Esophagus muscularis mucosa (tissue), 4 donors: Measurements from ENCODE around the gene HIRA. TPM values are rescaled to one million over a fixed set of nuclear protein-coding genes. Genes with fewer than 3 reads are reported as not detected.

Experiments
- DNase-seq: peaks from one replicate; pipeline ENCODE4 v3.0.0-alpha.2; 2017; ENCODE audit errors: extremely low spot score
- H3K27ac ChIP-seq, 4 donors: fragments of 200-600 bp; sonication (generic); replicated peaks in 1 of 4; 1 replicate in 3 of 4; 2 replicates in 1 of 4; pipeline ENCODE4 v1.5.1; 2016 to 2019; ENCODE audit warnings: mild to moderate bottlenecking in 1 of 4
- H3K27me3 ChIP-seq, 4 donors: fragments of 200-600 bp; sonication (generic); one replicate each; pipeline versions ENCODE4 v1.5.1 to v1.6.0; 2016 to 2019
- H3K36me3 ChIP-seq, 4 donors: fragments of 200-600 bp; sonication (generic); one replicate each; pipeline ENCODE4 v1.5.1; 2016 to 2019
- H3K4me1 ChIP-seq, 4 donors: fragments of 200-600 bp; sonication (generic); one replicate each; pipeline ENCODE4 v1.5.1; 2016 to 2019
- H3K4me3 ChIP-seq, 4 donors: fragments of 200-600 bp; sonication (generic); 1 replicate in 2 of 4; 2 replicates in 2 of 4; pipeline ENCODE4 v1.5.1; 2016 to 2019; ENCODE audit warnings: mild to moderate bottlenecking in 4 of 4, moderate library complexity in 1 of 4
- H3K9me3 ChIP-seq, 4 donors: fragments of 200-600 bp; sonication (generic); 1 replicate in 3 of 4; 2 replicates in 1 of 4; pipeline ENCODE4 v1.5.1; 2016 to 2019
- EP300 ChIP-seq: sonication (generic); formaldehyde crosslinking; IDR thresholded peaks from one replicate; pipeline ENCODE4 v1.6.1; 2017; ENCODE audit warnings: antibody characterized with exemption
- POLR2A ChIP-seq: fragments of 450-650 bp; IDR thresholded peaks from one replicate; pipeline ENCODE4 v1.6.1; 2017; ENCODE audit warnings: antibody characterized with exemption, moderate library complexity, mild to moderate bottlenecking, low read depth
- POLR2AphosphoS5 ChIP-seq, 2 donors: sonication (generic); formaldehyde crosslinking; IDR thresholded peaks; one replicate each; pipeline ENCODE4 v1.6.1; 2017; ENCODE audit warnings: antibody characterized with exemption in 2 of 2
- WGBS: methylation state at CpG from one replicate; pipeline ENCODE4 v1.1.5; 2018; 5-methylcytosine and 5-hydroxymethylcytosine counted together
- intact Hi-C: fragments of 100-400 bp; cut with DNase I; formaldehyde crosslinking; loops from one replicate; pipeline ENCODE4 v1.15.1; 2023
- total RNA-seq, 4 donors: library from RNA; depleted of rRNA; stranded (reverse); fragments of >200 nt; gene quantifications; one replicate each; pipeline versions ENCODE4 v1.1.0 to v1.2.1, GENCODE V29; 2016
- TF ChIP-seq, protein P1 (sequence below), 3 experiments: fragments of 200-600 bp in 2 of 3; fragments of 450-650 bp in 1 of 3; sonication (generic) in 2 of 3; IDR thresholded peaks; one replicate each; pipeline ENCODE4 v1.5.1; 2017 to 2019; ENCODE audit warnings: antibody characterized with exemption in 3 of 3, mild to moderate bottlenecking in 2 of 3, moderate library complexity in 1 of 3

HIRA gene
- total RNA-seq, 4 donors from 2014 or later: 22.0 to 31.6 (median 26.5) TPM

DNA sequence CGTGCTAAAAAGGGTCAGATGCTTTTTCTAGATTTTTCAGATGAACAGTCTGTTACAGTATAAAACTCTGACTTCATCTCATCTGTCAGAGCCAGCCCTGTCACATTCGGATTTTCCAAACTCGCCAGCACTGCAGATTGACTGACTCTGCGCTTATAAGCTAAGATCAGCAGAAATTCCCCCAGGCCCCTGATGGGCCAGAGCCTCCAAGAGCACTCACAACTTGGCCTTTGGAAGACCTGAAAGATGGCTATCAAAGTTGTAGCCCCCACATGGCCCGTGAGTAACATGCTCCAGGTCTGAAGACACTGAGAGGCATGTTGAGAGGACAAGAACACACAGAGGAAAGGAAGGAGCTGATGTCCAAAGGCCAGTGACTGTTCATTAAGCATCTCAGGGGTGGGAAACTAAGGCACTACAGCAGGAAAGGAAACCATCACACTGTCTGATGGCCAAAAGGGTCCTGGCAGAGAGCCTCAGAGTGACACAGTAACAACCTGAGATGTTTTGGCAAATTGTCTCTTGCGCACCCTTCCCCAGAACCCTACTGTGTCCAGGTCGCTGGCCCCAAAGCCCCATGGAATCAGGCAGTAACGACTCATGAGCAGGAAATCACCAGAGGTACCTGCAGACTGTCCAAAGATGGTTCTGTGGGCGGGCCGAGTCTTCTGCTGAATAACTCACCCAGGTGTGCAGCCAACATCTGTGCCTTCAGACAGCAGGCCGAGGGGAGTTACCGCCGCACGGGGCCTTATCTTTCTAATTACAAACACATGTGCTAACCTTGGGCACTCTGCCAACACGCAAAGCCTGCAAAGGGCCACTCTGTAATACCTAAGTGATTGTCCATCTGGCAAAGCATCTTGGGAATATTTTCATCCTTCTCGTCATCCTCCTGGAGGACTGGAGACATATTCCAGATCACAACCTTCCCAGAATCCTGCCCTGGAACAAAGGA, 23.6 kb downstream of the HIRA start:
- Histone ChIP-seq H3K4me3 (no peak overlapping the region), H3K27me3 (no peaks in the 10 kb centered on the region), H3K4me1 (peaks cover 0 to 29% (median 4%) of the 10 kb centered on the region in 4 donors), H3K27ac (no peak overlapping the region), H3K36me3 (peaks cover 35 to 63% (median 53%) of the 10 kb centered on the region in 4 donors), H3K9me3 (no peaks in the 10 kb centered on the region)
- DNase-seq: no peak
- WGBS: 76% methylated on average over 16 of the region's 16 CpGs
- TF ChIP-seq POLR2A: no peak
- TF ChIP-seq POLR2AphosphoS5 (IDR thresholded peaks at IDR 0.05): no peak
- TF ChIP-seq EP300: no peak
- TF ChIP-seq, protein P1, sequence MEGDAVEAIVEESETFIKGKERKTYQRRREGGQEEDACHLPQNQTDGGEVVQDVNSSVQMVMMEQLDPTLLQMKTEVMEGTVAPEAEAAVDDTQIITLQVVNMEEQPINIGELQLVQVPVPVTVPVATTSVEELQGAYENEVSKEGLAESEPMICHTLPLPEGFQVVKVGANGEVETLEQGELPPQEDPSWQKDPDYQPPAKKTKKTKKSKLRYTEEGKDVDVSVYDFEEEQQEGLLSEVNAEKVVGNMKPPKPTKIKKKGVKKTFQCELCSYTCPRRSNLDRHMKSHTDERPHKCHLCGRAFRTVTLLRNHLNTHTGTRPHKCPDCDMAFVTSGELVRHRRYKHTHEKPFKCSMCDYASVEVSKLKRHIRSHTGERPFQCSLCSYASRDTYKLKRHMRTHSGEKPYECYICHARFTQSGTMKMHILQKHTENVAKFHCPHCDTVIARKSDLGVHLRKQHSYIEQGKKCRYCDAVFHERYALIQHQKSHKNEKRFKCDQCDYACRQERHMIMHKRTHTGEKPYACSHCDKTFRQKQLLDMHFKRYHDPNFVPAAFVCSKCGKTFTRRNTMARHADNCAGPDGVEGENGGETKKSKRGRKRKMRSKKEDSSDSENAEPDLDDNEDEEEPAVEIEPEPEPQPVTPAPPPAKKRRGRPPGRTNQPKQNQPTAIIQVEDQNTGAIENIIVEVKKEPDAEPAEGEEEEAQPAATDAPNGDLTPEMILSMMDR (IDR thresholded peaks at IDR 0.05): no peak
- intact Hi-C loops: no loop called here

DNA sequence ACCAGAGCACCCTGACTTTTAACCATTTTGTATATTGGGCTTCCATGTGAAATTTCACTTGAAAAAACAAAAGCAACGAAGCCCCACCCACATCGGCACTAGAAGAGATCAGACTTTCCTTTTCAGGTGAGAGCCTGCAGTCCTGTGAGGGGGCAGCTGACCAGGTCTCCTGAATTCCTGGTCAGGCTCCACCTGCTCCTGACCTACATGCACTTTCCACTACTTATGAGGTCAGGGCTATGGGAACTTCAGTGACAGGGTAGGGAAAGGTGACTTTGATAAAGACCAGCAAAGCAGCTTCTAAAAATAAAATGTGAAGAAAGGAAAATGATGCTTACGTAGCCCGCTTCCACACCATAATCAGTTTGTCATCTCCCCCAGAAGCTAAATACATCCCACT, 24.7 kb downstream of the HIRA start:
- H3K4me3 ChIP-seq: no peak overlapping the region
- DNase-seq: no peak
- H3K27ac ChIP-seq: no peak overlapping the region
- no peaks in the 10 kb centered on the region for H3K9me3 ChIP-seq
- TF ChIP-seq POLR2AphosphoS5 (IDR thresholded peaks at IDR 0.05): no peak
- TF ChIP-seq, protein P1 (IDR thresholded peaks at IDR 0.05): no peak
- TF ChIP-seq EP300: no peak
- no peak for TF ChIP-seq POLR2A
- peaks cover 35 to 66% (median 60%) of the 10 kb centered on the region in 4 donors for H3K36me3 ChIP-seq
- intact Hi-C loops: no loop called here
- 86% methylated on average over 4 of the region's 4 CpGs for WGBS
- H3K4me1 ChIP-seq: peaks cover 0 to 19% (median 4%) of the 10 kb centered on the region in 4 donors
- H3K27me3 ChIP-seq: no peaks in the 10 kb centered on the region

DNA sequence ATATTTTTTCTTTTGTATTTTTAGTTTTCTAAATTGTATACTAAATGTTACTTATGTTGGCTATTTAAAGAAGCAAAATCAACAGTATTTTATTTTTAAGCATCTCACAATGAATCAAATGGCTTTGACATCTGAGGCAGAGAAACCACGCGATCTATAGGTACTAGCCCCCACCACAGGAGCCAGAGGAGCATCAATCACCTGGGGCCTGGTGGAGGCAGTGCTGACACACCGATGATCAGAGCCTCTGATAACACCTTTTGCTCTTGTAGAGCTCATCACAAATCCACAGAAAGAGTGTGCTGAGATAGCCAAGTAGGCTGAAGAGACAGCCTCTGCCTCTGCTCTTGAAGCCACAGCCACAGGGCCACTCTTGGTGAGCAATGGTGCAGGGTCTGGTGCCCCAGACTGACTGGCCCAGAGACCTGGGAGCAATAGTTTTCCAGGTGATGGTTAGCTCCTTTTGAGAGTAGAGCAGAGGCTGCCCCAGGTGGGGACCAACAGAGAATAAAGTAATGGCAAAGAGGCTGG, 25.2 kb downstream of the HIRA start:
- no peak overlapping the region for H3K4me3 ChIP-seq
- TF ChIP-seq POLR2A: no peak
- TF ChIP-seq, protein P1 (IDR thresholded peaks at IDR 0.05): no peak
- TF ChIP-seq EP300: no peak
- TF ChIP-seq POLR2AphosphoS5 (IDR thresholded peaks at IDR 0.05): no peak
- H3K9me3 ChIP-seq: no peaks in the 10 kb centered on the region
- H3K36me3 ChIP-seq: peaks cover 35 to 71% (median 65%) of the 10 kb centered on the region in 4 donors
- no peaks in the 10 kb centered on the region for H3K27me3 ChIP-seq
- peaks cover 0 to 14% (median 3%) of the 10 kb centered on the region in 4 donors for H3K4me1 ChIP-seq
- WGBS: 79% methylated on average over 3 of the region's 3 CpGs
- DNase-seq: no peak
- intact Hi-C loops: no loop called here
- H3K27ac ChIP-seq: no peak overlapping the region

DNA sequence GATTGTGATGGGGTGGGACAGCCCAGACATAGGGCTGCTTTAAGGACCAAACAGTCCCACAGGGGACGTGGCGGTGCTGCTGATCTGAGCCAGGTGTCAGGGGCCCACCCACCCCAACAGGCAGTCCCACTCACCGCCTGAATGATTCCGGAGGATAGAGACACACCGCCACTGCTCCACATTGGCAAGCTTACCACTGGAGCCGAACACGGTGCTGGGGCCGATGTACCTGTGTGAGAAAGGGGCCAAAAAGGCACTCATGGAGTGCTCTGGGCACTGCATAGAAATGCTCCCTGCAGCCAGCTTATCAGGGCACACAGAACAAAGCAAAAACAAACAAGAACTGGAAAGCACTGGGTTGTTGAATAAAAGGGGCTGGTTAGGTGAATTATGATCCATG, 25.9 kb downstream of the HIRA start:
- no CpG with 5 or more reads among the region's 8 CpGs for WGBS

More for the DNA sequence above, 25.9 kb downstream of the HIRA start:
- DNase-seq: no peak
- Histone ChIP-seq H3K27me3 (no peaks in the 10 kb centered on the region), H3K9me3 (no peaks in the 10 kb centered on the region), H3K27ac (no peak overlapping the region), H3K4me1 (peaks cover 0 to 11% (median 0%) of the 10 kb centered on the region in 4 donors), H3K36me3 (peaks cover 35 to 76% (median 71%) of the 10 kb centered on the region in 4 donors), H3K4me3 (no peak overlapping the region)
- TF ChIP-seq POLR2AphosphoS5 (IDR thresholded peaks at IDR 0.05) (no peak), EP300 (no peak), POLR2A (no peak)
- TF ChIP-seq, protein P1 (IDR thresholded peaks at IDR 0.05): no peak
- intact Hi-C loops: no loop called here
